HG03095 (cell line): ENCODE data around the gene CEP57L1.
A peak's percentile ranks its signal among the peaks of the same experiment; 100 is the strongest.
"Not testable (repeated sequence)": the region's sequence is repeated elsewhere in the genome, so short reads cannot be mapped to it uniquely, and the experiment has no call there.

ENCODE experiments used
- ATAC-seq: cut with Tn5 transposase; IDR thresholded peaks from one replicate; pipeline ENCODE4 v1.9.1; 2021; ENCODE audit warnings: moderate library complexity; ENCODE audit not compliant: unreplicated experiment

CEP57L1 gene

GRCh38 chr6:109166673-109167072 lies 71.4 kb downstream of the CEP57L1 start:
- no peak for ATAC-seq

- no peak for ATAC-seq
Measured at GRCh38 chr6:109167562-109167961, 72.3 kb downstream of the CEP57L1 start.

GRCh38 chr6:109170333-109170732 lies 75.0 kb downstream of the CEP57L1 start:
- no peak for ATAC-seq

- ATAC-seq = no peak
Measured at GRCh38 chr6:109172101-109172746, 76.9 kb downstream of the CEP57L1 start.

GRCh38 chr6:109174916-109175315 lies 79.6 kb downstream of the CEP57L1 start:
- ATAC-seq = no peak

- ATAC-seq = no peak
Measured at GRCh38 chr6:109178921-109179320, 83.6 kb downstream of the CEP57L1 start.

GRCh38 chr6:109179507-109179906 lies 84.2 kb downstream of the CEP57L1 start:
- ATAC-seq = no peak

GRCh38 chr6:109182578-109182977 lies 87.3 kb downstream of the CEP57L1 start:
- ATAC-seq = no peak

- no peak for ATAC-seq
Measured at GRCh38 chr6:109183109-109183650, 87.9 kb downstream of the CEP57L1 start.

GRCh38 chr6:109184638-109185037 lies 89.3 kb downstream of the CEP57L1 start:
- no peak for ATAC-seq

- no peak for ATAC-seq
Measured at GRCh38 chr6:109186012-109186411, 90.7 kb downstream of the CEP57L1 start.

GRCh38 chr6:109187399-109188114 lies 92.2 kb downstream of the CEP57L1 start:
- peak; percentile 50 for ATAC-seq

- ATAC-seq = no peak
Measured at GRCh38 chr6:109188115-109188411, 92.8 kb downstream of the CEP57L1 start.

GRCh38 chr6:109191368-109191767 lies 96.1 kb downstream of the CEP57L1 start:
- not testable (repeated sequence) for ATAC-seq

GRCh38 chr6:109192865-109193264 lies 97.6 kb downstream of the CEP57L1 start:
- no peak for ATAC-seq

- ATAC-seq = no peak
Measured at GRCh38 chr6:109194880-109195279, 99.6 kb downstream of the CEP57L1 start.

GRCh38 chr6:109197061-109197460 lies 101.8 kb downstream of the CEP57L1 start:
- ATAC-seq = no peak

- ATAC-seq = no peak
Measured at GRCh38 chr6:109202409-109203264, 107.3 kb downstream of the CEP57L1 start.

- ATAC-seq = no peak
Measured at GRCh38 chr6:109204511-109204910, 109.2 kb downstream of the CEP57L1 start.

- ATAC-seq = no peak
Measured at GRCh38 chr6:109212683-109213082, 117.4 kb downstream of the CEP57L1 start.
